HEK293 (cell line): Measurements from ENCODE around the gene ADNP.

ENCODE experiments used
- CTCF ChIA-PET: fragments of 350-600 bp; formaldehyde crosslinking; extraction: SDS; loops from one replicate; lab custom pipeline; 2021; ENCODE audit warnings: antibody characterized with exemption; lab: Yijun Ruan, JAX
- POLR2A ChIA-PET: fragments of 300-600 bp; formaldehyde crosslinking; extraction: SDS; loops from one replicate; lab custom pipeline; 2020; ENCODE audit warnings: antibody characterized with exemption, inconsistent platforms; lab: Yijun Ruan, JAX
- H3K27ac ChIP-seq: fragments of 200-500 bp; sonication (Bioruptor generic); 2 replicates; pipeline ENCODE4 v1.5.1; 2014; ENCODE audit warnings: low read depth, low read length, control low read depth, inconsistent platforms; ENCODE audit errors: extremely low read depth
- H3K36me3 ChIP-seq, 2 experiments: fragments of 200-500 bp in 1 of 2; sonication (Bioruptor generic) in 1 of 2; 1 replicate in 1 of 2; 2 replicates in 1 of 2; pipeline ENCODE4 v1.5.1; 2014 to 2017; ENCODE audit warnings: inconsistent platforms in 2 of 2, low read length in 2 of 2; ENCODE audit not compliant: control insufficient read depth in 2 of 2, insufficient read depth in 1 of 2
- H3K4me1 ChIP-seq: fragments of 200-500 bp; sonication (Bioruptor generic); 2 replicates; pipeline ENCODE4 v1.5.1; 2014; ENCODE audit warnings: mild to moderate bottlenecking, low read length, inconsistent platforms; ENCODE audit not compliant: control insufficient read depth, insufficient read depth
- H3K4me3 ChIP-seq: 2 replicates; pipeline ENCODE4 v1.5.1; 2011; ENCODE audit warnings: low read depth, mild to moderate bottlenecking, control low read depth, low read length, moderate library complexity
- H3K9me3 ChIP-seq: fragments of 200-500 bp; sonication (Bioruptor generic); 2 replicates; pipeline ENCODE4 v1.5.1; 2014; ENCODE audit warnings: low read depth, low read length, inconsistent platforms; ENCODE audit not compliant: control insufficient read depth, insufficient read depth
- GLIS1 ChIP-seq: fragments of 450-650 bp; formaldehyde crosslinking; IDR thresholded peaks from 2 replicates; pipeline ENCODE4 v1.5.1; 2016; ENCODE audit warnings: missing biosample characterization, missing genetic modification characterization
- YY1 ChIP-seq: fragments of 450-650 bp; formaldehyde crosslinking; IDR thresholded peaks from 2 replicates; pipeline ENCODE4 v1.5.1; 2018; ENCODE audit warnings: missing biosample characterization, missing genetic modification characterization
- ZBTB11 ChIP-seq: fragments of 450-650 bp; formaldehyde crosslinking; conservative IDR thresholded peaks from 2 replicates; pipeline ENCODE4 v1.5.1; 2016; ENCODE audit warnings: low read depth, missing biosample characterization, missing genetic modification characterization
- ZIC2 ChIP-seq: fragments of 450-650 bp; formaldehyde crosslinking; IDR thresholded peaks from 2 replicates; pipeline ENCODE4 v1.5.1; 2016; ENCODE audit warnings: missing biosample characterization, missing genetic modification characterization
- ZNF10 ChIP-seq: fragments of 450-650 bp; formaldehyde crosslinking; IDR thresholded peaks from 2 replicates; pipeline ENCODE4 v1.5.1; 2017; ENCODE audit warnings: missing biosample characterization, missing genetic modification characterization
- ZNF148 ChIP-seq: fragments of 450-650 bp; formaldehyde crosslinking; IDR thresholded peaks from 2 replicates; pipeline ENCODE4 v1.5.0; 2017; ENCODE audit warnings: missing biosample characterization, missing genetic modification characterization, borderline replicate concordance
- ZNF184 ChIP-seq: fragments of 450-650 bp; IDR thresholded peaks from 2 replicates; pipeline ENCODE4 v1.5.1; 2018; ENCODE audit warnings: missing biosample characterization, mild to moderate bottlenecking, missing genetic modification characterization
- ZNF2 ChIP-seq: fragments of 450-650 bp; formaldehyde crosslinking; IDR thresholded peaks from 2 replicates; pipeline ENCODE4 v1.5.1; 2016; ENCODE audit warnings: missing biosample characterization, missing genetic modification characterization
- ZNF292 ChIP-seq: fragments of 450-650 bp; formaldehyde crosslinking; IDR thresholded peaks from 2 replicates; pipeline ENCODE4 v1.5.1; 2016; ENCODE audit warnings: low read depth, missing biosample characterization, missing genetic modification characterization, borderline replicate concordance
- ZNF302 ChIP-seq: fragments of 450-650 bp; formaldehyde crosslinking; IDR thresholded peaks from 2 replicates; pipeline ENCODE4 v1.5.1; 2016; ENCODE audit warnings: missing biosample characterization, missing genetic modification characterization, low read depth
- ZNF48 ChIP-seq: fragments of 450-650 bp; formaldehyde crosslinking; IDR thresholded peaks from 2 replicates; pipeline ENCODE4 v1.5.1; 2016; ENCODE audit warnings: missing biosample characterization, missing genetic modification characterization
- ZNF660 ChIP-seq: fragments of 450-650 bp; IDR thresholded peaks from 2 replicates; pipeline ENCODE4 v1.5.1; 2018; ENCODE audit warnings: missing biosample characterization, mild to moderate bottlenecking, missing genetic modification characterization
- ZNF670 ChIP-seq: fragments of 450-650 bp; formaldehyde crosslinking; IDR thresholded peaks from 2 replicates; pipeline ENCODE4 v1.5.1; 2016; ENCODE audit warnings: missing biosample characterization, missing genetic modification characterization, low read depth
- ZNF76 ChIP-seq: fragments of 450-650 bp; formaldehyde crosslinking; IDR thresholded peaks from 2 replicates; pipeline ENCODE4; 2016; ENCODE audit warnings: low read depth, missing biosample characterization, missing genetic modification characterization, borderline replicate concordance
- TF ChIP-seq, protein P1 (sequence below): fragments of 450-650 bp; IDR thresholded peaks from 2 replicates; pipeline ENCODE4 v1.5.1; 2018; ENCODE audit warnings: missing biosample characterization, missing genetic modification characterization
- TF ChIP-seq, protein P2 (sequence below): fragments of 450-650 bp; formaldehyde crosslinking; IDR thresholded peaks from 2 replicates; pipeline ENCODE4 v1.5.1; 2016; ENCODE audit warnings: missing biosample characterization, missing genetic modification characterization, low read depth
- TF ChIP-seq, protein P3 (sequence below): fragments of 450-650 bp; formaldehyde crosslinking; IDR thresholded peaks from 2 replicates; pipeline ENCODE4 v1.5.1; 2016; ENCODE audit warnings: missing biosample characterization, missing genetic modification characterization

The ADNP gene

DNA sequence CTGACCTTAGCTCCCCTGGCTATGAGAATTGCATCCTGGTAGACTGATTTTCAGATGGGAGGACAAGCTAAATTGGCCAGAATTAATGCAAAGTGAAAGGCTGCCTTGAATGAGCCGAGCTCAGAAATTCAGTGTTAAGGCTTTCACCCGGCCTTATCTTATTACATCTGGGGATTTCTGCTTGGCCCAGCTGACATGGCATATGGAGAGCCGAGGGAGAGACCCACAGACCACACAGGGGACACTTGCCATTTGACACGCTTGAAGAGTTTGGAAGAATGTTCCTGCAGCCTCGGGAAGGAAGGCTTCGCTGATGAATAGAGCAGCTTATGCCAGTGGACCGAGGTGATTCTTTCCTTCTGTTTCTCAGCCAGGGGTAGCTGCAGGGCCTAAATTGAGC is 36.3 kb upstream of the ADNP start:
- no peaks in the 10 kb centered on the region for H3K9me3 ChIP-seq
- H3K4me1 ChIP-seq = no peaks in the 10 kb centered on the region
- H3K36me3 ChIP-seq = no peaks in the 10 kb centered on the region
- H3K27ac ChIP-seq = no peak overlapping the region
- ChIA-PET CTCF (interaction anchor here (2.5 kb wide), 1 partner anchor 14 kb away, joined by 12 read pairs; no protein-coding TSS in a partner anchor), POLR2A (no interaction called here)
- TF ChIP-seq, protein P1, sequence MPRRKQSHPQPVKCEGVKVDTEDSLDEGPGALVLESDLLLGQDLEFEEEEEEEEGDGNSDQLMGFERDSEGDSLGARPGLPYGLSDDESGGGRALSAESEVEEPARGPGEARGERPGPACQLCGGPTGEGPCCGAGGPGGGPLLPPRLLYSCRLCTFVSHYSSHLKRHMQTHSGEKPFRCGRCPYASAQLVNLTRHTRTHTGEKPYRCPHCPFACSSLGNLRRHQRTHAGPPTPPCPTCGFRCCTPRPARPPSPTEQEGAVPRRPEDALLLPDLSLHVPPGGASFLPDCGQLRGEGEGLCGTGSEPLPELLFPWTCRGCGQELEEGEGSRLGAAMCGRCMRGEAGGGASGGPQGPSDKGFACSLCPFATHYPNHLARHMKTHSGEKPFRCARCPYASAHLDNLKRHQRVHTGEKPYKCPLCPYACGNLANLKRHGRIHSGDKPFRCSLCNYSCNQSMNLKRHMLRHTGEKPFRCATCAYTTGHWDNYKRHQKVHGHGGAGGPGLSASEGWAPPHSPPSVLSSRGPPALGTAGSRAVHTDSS (tag by site-specific recombination) = no peak
- no peak for TF ChIP-seq ZBTB11 (tag by site-specific recombination)
- TF ChIP-seq ZNF184 = no peak
- TF ChIP-seq ZNF292 = no peak
- TF ChIP-seq ZNF76 (tag by site-specific recombination) = no peak
- no peak for TF ChIP-seq ZNF670 (tag by site-specific recombination)
- TF ChIP-seq, protein P2, sequence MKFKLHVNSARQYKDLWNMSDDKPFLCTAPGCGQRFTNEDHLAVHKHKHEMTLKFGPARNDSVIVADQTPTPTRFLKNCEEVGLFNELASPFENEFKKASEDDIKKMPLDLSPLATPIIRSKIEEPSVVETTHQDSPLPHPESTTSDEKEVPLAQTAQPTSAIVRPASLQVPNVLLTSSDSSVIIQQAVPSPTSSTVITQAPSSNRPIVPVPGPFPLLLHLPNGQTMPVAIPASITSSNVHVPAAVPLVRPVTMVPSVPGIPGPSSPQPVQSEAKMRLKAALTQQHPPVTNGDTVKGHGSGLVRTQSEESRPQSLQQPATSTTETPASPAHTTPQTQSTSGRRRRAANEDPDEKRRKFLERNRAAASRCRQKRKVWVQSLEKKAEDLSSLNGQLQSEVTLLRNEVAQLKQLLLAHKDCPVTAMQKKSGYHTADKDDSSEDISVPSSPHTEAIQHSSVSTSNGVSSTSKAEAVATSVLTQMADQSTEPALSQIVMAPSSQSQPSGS = no peak
- no peak for TF ChIP-seq ZNF660 (tag by site-specific recombination)
- TF ChIP-seq ZIC2 (tag by site-specific recombination) = no peak
- no peak for TF ChIP-seq ZNF10 (tag by site-specific recombination)
- no peak for TF ChIP-seq ZNF2
- no peak for TF ChIP-seq ZNF148 (tag by site-specific recombination)
- TF ChIP-seq ZNF48 = no peak
- TF ChIP-seq, protein P3, sequence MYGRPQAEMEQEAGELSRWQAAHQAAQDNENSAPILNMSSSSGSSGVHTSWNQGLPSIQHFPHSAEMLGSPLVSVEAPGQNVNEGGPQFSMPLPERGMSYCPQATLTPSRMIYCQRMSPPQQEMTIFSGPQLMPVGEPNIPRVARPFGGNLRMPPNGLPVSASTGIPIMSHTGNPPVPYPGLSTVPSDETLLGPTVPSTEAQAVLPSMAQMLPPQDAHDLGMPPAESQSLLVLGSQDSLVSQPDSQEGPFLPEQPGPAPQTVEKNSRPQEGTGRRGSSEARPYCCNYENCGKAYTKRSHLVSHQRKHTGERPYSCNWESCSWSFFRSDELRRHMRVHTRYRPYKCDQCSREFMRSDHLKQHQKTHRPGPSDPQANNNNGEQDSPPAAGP (tag by site-specific recombination) = no peak
- no peak for TF ChIP-seq YY1
- TF ChIP-seq ZNF302 (tag by site-specific recombination) = no peak
- no peak for TF ChIP-seq GLIS1
- no peak overlapping the region for H3K4me3 ChIP-seq
